UCSD-AML1 (cell line): ENCODE measurements around the gene KRTAP10-11.
"Not testable (repeated sequence)": the region's sequence is repeated elsewhere in the genome, so short reads cannot be mapped to it uniquely, and the experiment has no call there.

Source experiments
- DNase-seq: peaks from one replicate; lab custom pipeline; 2025; ENCODE audit not compliant: unreplicated experiment; lab: John Stamatoyannopoulos, UW

KRTAP10-11 gene

GRCh38 chr21:44661567-44661966 lies 15.4 kb downstream of the KRTAP10-11 start:
- DNase-seq: not testable (repeated sequence)

- DNase-seq: no peak
Observed at GRCh38 chr21:44664691-44665090, 18.5 kb downstream of the KRTAP10-11 start.

- DNase-seq: no peak
Observed at GRCh38 chr21:44666401-44667320, 20.4 kb downstream of the KRTAP10-11 start, which contains the start of gene KRTAP12-2. Gene KRTAP12-2 (minus strand): TSS chr21:44666927. CDS start chr21:44666886, 41 bp downstream.

- no peak for DNase-seq
Observed at GRCh38 chr21:44667612-44668011, 21.4 kb downstream of the KRTAP10-11 start.

GRCh38 chr21:44670642-44671432 lies 24.6 kb downstream of the KRTAP10-11 start:
- DNase-seq: no peak

- no peak for DNase-seq
Observed at GRCh38 chr21:44671911-44672310, 25.7 kb downstream of the KRTAP10-11 start.

- DNase-seq: no peak
Observed at GRCh38 chr21:44677881-44678280, 31.7 kb downstream of the KRTAP10-11 start.

GRCh38 chr21:44681152-44681551 lies 34.9 kb downstream of the KRTAP10-11 start:
- no peak for DNase-seq

GRCh38 chr21:44681861-44682579 lies 35.8 kb downstream of the KRTAP10-11 start, which contains the start of gene KRTAP12-1:
Gene KRTAP12-1 (minus strand): TSS chr21:44682163. CDS start chr21:44682123, 40 bp downstream.
- no peak for DNase-seq

GRCh38 chr21:44682580-44683151 lies 36.5 kb downstream of the KRTAP10-11 start:
- DNase-seq: no peak

GRCh38 chr21:44684077-44684476 lies 37.9 kb downstream of the KRTAP10-11 start:
- DNase-seq: no peak

- no peak for DNase-seq
Observed at GRCh38 chr21:44684483-44684882, 38.3 kb downstream of the KRTAP10-11 start.

GRCh38 chr21:44685050-44685449 lies 38.8 kb downstream of the KRTAP10-11 start:
- DNase-seq: not testable (repeated sequence)

- no peak for DNase-seq
Observed at GRCh38 chr21:44686000-44686781, 40.0 kb downstream of the KRTAP10-11 start.

- no peak for DNase-seq
Observed at GRCh38 chr21:44686843-44687561, 40.8 kb downstream of the KRTAP10-11 start.

- DNase-seq: no peak
Observed at GRCh38 chr21:44687671-44688070, 41.5 kb downstream of the KRTAP10-11 start.

GRCh38 chr21:44689740-44690139 lies 43.5 kb downstream of the KRTAP10-11 start:
- not testable (repeated sequence) for DNase-seq

GRCh38 chr21:44691686-44692085 lies 45.5 kb downstream of the KRTAP10-11 start:
- DNase-seq: no peak
